Hair follicle dermal papilla cell (primary cell): ENCODE data around the gene ZNF43. TPM values are rescaled to one million over a fixed set of nuclear protein-coding genes. Genes with fewer than 3 reads are reported as not detected.

Source experiments
- total RNA-seq: library from RNA; depleted of rRNA; stranded (reverse); fragments of >200 nt; gene quantifications from 2 replicates; pipeline ENCODE4 v1.2.3, GENCODE V29; 2012

ZNF43 gene
- total RNA-seq, result 6.8 and 7.6 TPM in 2 replicates

DNA sequence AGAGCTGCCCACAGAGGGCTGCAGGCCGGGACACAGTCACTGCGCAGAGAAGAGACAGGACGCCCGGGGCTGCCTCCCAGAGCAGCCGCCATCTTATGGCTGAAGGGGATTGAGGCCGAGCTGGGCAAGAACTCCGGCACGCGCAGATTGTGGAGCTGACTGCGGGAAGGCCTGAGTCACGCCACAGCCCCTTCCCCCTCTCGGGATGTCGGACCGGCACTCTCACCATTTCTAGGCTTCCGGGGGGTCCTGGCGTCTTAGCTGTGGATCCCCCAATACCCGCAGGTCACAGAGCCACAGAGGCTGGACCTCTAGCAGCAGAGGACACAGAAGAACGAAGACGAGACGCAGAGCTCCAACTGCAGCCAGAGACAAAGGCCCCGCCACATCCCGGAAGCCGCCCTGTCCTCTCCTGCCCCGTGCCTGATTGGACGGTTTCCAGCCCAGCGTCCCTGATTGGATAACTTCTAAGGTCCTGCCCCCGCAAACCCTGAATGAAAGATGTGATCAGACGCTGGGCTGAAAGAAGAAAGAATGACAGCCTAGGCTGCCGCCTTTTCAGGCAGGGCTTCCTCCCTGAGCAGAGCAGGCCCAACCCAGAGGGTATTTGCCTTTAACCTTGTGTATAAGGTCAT is at the start of gene ZNF43:
ZNF43 (minus strand) TSS at position 373 of the 635 bp plus-strand sequence; CDS start at position 229, 144 bp downstream.

DNA sequence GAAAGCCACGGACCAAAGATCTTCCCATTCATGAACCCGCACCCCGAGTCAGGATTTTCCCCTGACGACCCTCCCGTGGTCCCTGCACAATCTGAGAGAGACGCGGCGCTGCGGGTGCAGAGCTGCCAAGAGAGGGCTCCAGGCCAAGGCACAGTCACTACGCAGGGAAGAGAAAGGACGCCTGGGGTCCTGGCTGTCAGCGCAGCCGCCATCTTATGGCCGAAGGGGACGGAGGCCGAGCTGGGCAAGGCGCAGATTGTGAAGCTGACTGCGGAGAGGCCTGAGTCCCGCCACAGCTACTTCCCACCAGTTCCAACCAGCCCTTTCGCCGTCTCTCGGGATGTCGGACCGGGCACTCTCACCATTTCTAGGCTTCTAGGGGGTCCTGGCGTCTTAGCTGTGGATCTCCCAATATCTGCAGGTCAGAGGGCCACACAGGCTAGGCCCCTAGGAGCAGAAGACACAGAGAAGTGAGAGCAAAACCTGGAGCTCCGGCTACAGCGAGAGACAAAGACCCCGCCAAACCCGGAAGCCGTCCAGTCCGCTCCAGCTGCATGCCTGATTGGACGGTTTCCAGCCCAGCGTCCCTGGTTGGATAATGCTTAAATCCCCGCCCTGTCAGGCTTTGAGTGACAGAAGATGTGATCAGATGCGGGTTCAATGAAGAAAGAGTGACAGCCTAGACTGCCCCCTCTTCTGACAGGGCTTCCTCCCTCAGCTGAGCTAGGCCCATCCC is 68.7 kb downstream of the ZNF43 start, which contains the start of gene ZNF100:
ZNF100 (minus strand) TSS at position 515 of the 736 bp plus-strand sequence; CDS start at position 365, 150 bp downstream.

Other genes with a start within 250 kb of the ZNF43 start
- gene ZNF100, start 68.6 kb downstream of the ZNF43 start, total RNA-seq, result 1.6 and 4.1 TPM in 2 replicates
- gene ZNF208, start 174.8 kb upstream of the ZNF43 start, total RNA-seq, result 1.9 and 5.2 TPM in 2 replicates
- 2.3 and 2.4 TPM in 2 replicates for gene ZNF257, start 216.3 kb upstream of the ZNF43 start, total RNA-seq